GM12878 (cell line): ENCODE data around the gene EPHB2.

Experiments used
- CHD2 ChIP-seq: IDR thresholded peaks from 2 replicates; pipeline ENCODE4 v1.6.1; 2011; ENCODE audit warnings: low read depth, low read length, improper control_type of control experiment, borderline replicate concordance
- CTCF ChIP-seq, 3 experiments: IDR thresholded peaks in 2 of 3; conservative IDR thresholded peaks in 1 of 3; 2 replicates each; pipeline ENCODE4 v1.5.1; 2011; ENCODE audit warnings: low read depth in 3 of 3, low read length in 3 of 3, mild to moderate bottlenecking in 3 of 3, control low read depth in 2 of 3, moderate library complexity in 2 of 3, inconsistent platforms in 1 of 3, mixed read lengths in 1 of 3; ENCODE audit not compliant: control insufficient read depth in 2 of 3, insufficient read depth in 1 of 3; ENCODE audit errors: extremely low read depth in 1 of 3
- EZH2 ChIP-seq: IDR thresholded peaks from 2 replicates; pipeline ENCODE4 v1.6.1; 2012; ENCODE audit warnings: low read depth, mild to moderate bottlenecking, control low read depth, inconsistent platforms, low read length, borderline replicate concordance; ENCODE audit not compliant: control insufficient read depth
- HCFC1 ChIP-seq: fragments of 150-350 bp; IDR thresholded peaks from 2 replicates; pipeline ENCODE4 v1.6.1; 2014; ENCODE audit warnings: low read length
- JUND ChIP-seq: IDR thresholded peaks from 2 replicates; pipeline ENCODE4 v1.6.1; 2012; ENCODE audit warnings: low read depth, mild to moderate bottlenecking, low read length, improper control_type of control experiment, moderate library complexity
- PRDM15 ChIP-seq: fragments of 450-650 bp; formaldehyde crosslinking; IDR thresholded peaks from 2 replicates; pipeline ENCODE4 v1.4.0; 2020; ENCODE audit warnings: mild to moderate bottlenecking, moderate library complexity
- SMC3 ChIP-seq: IDR thresholded peaks from 2 replicates; pipeline ENCODE4 v1.6.1; 2011; ENCODE audit warnings: low read length, improper control_type of control experiment, borderline replicate concordance
- SREBF2 ChIP-seq: IDR thresholded peaks from 2 replicates; pipeline ENCODE4 v1.6.1; 2012; ENCODE audit warnings: mild to moderate bottlenecking, low read length
- TAF1 ChIP-seq: IDR thresholded peaks from 2 replicates; pipeline ENCODE4 v1.6.1; 2011; ENCODE audit warnings: mild to moderate bottlenecking, low read depth, low read length, borderline replicate concordance
- ZNF274 ChIP-seq: IDR thresholded peaks from one replicate; pipeline ENCODE4 v1.8.0; 2011; ENCODE audit not compliant: insufficient read length, insufficient read depth
- TF ChIP-seq, protein P1 (sequence below): fragments of 450-650 bp; conservative IDR thresholded peaks from 2 replicates; pipeline ENCODE4 v1.6.1; 2017; ENCODE audit warnings: mild to moderate bottlenecking, moderate library complexity

DNA sequence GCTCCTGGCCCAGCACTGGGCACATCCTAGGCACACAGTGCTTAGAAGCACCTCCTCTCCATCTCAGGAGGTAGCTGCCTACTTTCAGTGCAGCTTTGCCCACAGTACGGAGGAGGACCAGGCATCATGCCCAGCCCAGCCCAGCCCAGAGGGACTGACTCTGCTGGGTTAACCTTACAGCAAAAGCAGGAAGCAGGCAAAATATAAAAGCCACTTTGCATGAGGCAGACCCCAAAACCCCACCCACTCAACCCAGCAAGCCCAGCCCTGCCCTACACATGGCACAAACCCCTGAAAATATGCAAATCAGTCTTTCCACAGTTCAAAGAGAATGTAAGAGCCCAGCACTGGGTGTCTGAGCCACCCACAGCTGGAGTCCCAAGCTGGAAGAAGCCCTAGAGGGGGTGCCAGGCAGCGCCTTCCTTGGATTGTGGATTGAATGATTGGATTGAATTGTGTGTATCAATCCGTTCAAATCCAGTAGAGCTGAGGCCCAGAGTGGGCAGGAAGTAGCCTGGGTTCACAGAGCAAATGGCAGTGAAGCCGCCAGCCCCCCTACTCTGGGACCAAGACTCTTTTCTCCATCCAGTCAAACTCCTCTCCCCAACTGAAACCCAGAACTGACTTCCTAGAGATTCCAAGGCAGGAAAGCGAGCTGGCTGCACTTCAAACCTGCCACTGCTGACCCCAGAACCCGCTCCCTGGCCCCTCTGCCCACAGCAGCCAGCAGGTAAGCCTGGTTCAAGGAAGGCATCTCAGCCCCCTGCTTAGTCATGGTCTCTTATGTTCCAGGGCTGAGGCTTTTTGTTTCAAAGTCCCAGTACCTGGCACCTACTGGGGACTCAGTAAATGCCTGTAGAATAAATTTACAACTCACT lies 144.3 kb downstream of the EPHB2 start:
- TF ChIP-seq EZH2 (no peak), CTCF (IDR thresholded peaks at IDR 0.05 in 2 of 3, conservative IDR thresholded peaks at IDR 0.05 in 1 of 3; ENCODE audit: control insufficient read depth in 2 of 3, extremely low read depth in 1 of 3, insufficient read depth in 1 of 3, low read depth in 3 of 3, low read length in 3 of 3) (no peak), TAF1 (no peak), SREBF2 (no peak), SMC3 (no peak), JUND (no peak), CHD2 (no peak), PRDM15 (CRISPR knock-in tag) (no peak), ZNF274 (no peak), HCFC1 (no peak)
- TF ChIP-seq, protein P1, sequence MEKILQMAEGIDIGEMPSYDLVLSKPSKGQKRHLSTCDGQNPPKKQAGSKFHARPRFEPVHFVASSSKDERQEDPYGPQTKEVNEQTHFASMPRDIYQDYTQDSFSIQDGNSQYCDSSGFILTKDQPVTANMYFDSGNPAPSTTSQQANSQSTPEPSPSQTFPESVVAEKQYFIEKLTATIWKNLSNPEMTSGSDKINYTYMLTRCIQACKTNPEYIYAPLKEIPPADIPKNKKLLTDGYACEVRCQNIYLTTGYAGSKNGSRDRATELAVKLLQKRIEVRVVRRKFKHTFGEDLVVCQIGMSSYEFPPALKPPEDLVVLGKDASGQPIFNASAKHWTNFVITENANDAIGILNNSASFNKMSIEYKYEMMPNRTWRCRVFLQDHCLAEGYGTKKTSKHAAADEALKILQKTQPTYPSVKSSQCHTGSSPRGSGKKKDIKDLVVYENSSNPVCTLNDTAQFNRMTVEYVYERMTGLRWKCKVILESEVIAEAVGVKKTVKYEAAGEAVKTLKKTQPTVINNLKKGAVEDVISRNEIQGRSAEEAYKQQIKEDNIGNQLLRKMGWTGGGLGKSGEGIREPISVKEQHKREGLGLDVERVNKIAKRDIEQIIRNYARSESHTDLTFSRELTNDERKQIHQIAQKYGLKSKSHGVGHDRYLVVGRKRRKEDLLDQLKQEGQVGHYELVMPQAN: no peak
